ENCODE measurements around the gene ANXA6.

Gene ANXA6

DNA sequence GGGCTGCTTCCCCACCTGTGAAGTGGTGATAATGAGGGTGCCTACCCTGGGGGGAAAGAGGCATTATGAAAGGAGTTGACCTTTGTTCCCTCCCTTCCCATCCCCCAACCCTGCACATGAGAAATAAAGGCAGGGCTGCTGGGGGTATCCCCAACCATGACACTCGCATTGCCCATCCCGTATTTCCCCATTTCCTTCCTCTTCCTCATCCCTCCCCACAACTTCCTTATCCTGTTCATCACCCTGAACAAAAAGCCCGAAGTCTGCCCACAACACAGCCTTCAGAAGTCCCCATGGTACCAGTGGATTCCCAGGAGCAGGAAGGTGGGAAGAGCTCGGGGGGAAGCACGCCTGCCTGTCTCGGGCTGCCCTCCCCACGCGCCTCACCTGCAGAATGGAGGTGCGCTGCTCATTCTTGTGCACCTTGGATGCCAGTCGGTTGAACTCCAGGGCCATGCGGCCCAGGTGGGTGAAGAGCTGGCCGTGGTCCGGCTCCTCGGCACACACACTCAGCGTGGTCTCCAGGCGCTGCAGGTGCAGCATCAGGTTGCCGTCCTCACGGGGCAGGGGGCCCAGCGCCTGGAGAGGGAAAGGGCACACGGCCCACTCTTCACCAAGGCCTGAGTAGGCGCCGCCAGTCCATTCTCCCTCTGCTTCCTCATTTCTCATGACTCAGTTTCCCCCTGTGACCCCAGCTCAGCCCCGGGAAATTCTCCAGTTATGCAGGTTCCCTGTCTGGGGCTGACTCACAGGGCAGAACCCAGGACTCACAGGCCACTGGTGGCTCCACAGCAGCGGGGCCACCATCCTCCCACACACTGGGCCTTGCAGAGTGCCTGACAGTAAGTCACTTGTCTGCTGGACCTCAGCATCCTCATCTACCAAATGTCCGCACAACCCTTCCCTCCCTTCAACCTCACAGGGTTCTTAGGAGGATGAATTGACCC is 100.9 kb downstream of the ANXA6 start:
- DNase-seq (ENCODE audit: low read depth), result no peak
- TF ChIP-seq, protein P1, sequence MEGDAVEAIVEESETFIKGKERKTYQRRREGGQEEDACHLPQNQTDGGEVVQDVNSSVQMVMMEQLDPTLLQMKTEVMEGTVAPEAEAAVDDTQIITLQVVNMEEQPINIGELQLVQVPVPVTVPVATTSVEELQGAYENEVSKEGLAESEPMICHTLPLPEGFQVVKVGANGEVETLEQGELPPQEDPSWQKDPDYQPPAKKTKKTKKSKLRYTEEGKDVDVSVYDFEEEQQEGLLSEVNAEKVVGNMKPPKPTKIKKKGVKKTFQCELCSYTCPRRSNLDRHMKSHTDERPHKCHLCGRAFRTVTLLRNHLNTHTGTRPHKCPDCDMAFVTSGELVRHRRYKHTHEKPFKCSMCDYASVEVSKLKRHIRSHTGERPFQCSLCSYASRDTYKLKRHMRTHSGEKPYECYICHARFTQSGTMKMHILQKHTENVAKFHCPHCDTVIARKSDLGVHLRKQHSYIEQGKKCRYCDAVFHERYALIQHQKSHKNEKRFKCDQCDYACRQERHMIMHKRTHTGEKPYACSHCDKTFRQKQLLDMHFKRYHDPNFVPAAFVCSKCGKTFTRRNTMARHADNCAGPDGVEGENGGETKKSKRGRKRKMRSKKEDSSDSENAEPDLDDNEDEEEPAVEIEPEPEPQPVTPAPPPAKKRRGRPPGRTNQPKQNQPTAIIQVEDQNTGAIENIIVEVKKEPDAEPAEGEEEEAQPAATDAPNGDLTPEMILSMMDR (conservative IDR thresholded peaks at IDR 0.05; ENCODE audit: low read depth, low read length), result no peak
- H3K4me3 ChIP-seq (ENCODE audit: low read length), result no peak overlapping the region

DNA sequence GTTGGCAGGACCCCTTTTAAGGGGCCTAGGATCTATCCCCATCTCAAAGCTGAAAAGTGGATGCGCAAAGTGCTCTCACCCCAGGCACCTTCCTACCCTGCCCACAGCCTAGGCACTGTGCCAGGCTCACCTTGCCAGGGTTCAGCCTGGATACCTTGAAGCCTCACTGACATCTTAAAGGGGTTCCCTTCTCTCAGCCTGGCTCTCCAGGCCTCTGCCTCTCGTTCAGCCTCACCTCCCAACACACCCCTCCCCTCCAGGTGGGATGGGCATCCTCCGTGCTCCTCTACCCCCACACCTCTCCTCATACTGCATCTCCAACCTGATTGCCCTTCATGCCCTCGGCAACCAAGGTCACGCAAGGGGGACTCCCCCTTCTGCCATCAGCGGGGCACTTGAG is 102.2 kb downstream of the ANXA6 start:
- TF ChIP-seq, protein P1 (conservative IDR thresholded peaks at IDR 0.05; ENCODE audit: low read depth, low read length), result no peak
- H3K4me3 ChIP-seq (ENCODE audit: low read length), result no peak overlapping the region
- no peak for DNase-seq (ENCODE audit: low read depth)

DNA sequence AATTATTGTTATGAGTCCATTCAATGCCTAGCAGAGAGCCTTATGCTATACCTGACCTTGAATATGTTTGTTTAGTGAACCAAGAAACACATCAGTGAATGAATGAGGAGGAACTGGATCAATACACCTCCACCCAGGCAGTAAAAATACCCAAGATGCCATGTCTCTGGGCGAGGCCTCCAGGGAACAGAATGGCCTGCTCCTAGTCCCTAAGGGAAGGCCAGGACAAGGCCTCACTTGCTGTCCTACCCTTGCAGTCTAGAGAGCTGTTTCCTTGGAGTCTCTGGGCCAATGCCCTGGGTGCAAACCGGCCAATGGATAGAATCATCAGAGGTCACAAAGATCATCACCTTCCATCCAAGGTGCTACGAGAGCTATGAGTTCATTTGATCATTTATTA is 102.9 kb downstream of the ANXA6 start:
- no peak for DNase-seq (ENCODE audit: low read depth)
- TF ChIP-seq, protein P1 (conservative IDR thresholded peaks at IDR 0.05; ENCODE audit: low read depth, low read length), result no peak
- no peak overlapping the region for H3K4me3 ChIP-seq (ENCODE audit: low read length)

DNA sequence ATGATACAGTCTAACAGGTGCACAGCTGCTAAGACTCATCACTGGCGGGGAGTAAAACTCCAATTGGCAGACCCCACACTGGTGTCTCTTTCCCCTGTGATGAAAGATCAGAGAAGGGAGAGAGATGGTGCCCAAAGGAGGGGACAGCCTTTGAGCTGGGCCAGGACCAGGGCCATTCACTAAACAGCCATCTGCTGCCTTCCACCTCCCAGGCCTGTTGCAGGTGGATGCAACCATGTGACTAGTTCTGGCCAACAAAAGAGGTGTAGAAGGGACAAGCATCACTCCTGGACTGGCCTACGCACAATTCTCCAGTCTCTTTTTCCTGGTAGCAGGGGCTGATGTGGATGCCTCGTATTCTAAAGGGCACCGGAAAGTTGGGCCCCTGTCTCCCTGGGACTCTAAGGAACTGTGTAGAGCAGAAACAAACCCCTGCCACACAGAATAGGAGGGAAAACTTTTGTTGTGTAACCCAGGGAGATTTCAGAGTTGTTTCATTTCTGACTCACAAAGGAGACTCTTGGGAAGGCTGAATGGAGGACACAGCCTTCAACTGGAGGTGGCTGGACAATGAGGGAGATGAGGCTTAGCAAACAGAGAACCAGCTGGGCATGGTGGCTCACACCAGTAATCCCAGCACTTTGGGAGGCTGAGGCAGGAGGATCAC is 103.7 kb downstream of the ANXA6 start:
- no peak overlapping the region for H3K4me3 ChIP-seq (ENCODE audit: low read length)
- TF ChIP-seq, protein P1 (conservative IDR thresholded peaks at IDR 0.05; ENCODE audit: low read depth, low read length), result no peak
- no peak for DNase-seq (ENCODE audit: low read depth)

DNA sequence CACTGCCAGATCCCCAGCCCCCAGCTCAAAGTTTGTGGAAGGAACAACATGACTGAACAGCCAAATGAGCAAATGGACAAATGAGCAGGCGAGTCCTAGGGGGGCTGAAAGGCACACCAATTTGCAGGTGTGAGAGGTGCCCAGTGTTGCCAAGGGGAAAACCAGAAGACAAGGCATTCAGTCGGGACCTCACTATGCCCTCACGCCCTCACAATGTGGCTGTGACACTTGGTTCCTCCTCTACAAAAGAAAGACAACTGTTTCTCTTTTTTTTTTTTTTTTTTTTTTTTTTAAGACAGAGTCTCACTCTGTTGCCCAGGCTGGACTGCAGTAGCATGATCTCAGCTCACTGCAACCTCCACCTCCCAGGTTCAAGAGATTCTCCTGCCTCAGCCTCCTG is 104.7 kb downstream of the ANXA6 start:
- DNase-seq (ENCODE audit: low read depth), result no peak
- TF ChIP-seq, protein P1 (conservative IDR thresholded peaks at IDR 0.05; ENCODE audit: low read depth, low read length), result no peak
- H3K4me3 ChIP-seq (ENCODE audit: low read length), result no peak overlapping the region

DNA sequence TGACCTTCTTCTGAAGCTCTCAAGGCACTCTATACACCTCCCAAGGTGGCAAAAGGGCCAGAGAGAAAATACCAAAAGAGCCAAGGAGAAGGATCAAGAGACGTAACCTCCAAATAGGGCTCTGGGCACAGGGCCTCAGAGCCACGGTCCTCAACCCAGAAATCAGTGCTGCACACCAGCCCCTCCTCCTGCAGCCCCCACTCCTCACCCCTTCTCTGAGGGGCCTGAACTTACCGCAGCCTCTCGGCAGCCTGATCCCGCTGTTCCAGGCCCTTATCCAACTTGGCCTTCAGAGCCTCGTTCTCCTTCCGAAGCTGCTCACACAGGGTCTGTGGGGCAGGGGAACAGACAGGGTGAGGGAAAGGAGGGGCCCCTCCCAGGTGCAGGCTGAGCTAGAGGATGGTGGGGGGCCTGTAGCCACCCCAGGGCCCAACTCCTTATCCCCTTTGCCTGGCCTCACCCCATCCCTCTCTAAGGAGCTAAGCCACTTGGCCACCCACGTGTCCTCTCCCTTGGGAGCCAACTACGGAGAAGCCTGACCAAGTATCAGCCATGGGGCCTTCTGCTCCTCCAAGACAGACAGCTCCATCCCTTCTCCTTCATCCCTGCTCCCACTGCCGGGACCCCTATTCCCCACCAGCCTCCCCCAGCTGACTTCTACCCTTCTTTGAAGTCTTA is 105.5 kb downstream of the ANXA6 start:
- DNase-seq (ENCODE audit: low read depth), result no peak
- no peak overlapping the region for H3K4me3 ChIP-seq (ENCODE audit: low read length)
- TF ChIP-seq, protein P1 (conservative IDR thresholded peaks at IDR 0.05; ENCODE audit: low read depth, low read length), result no peak

All from retinal pigment epithelial cell (primary cell).